SH-SY5Y (cell line): Measurements from ENCODE around the gene NXPE3.

ENCODE experiments used
- GATA2 ChIP-seq: IDR thresholded peaks from 2 replicates; pipeline ENCODE4 v1.6.1; 2011; ENCODE audit warnings: mild to moderate bottlenecking, low read depth, low read length
- GATA3 ChIP-seq: IDR thresholded peaks from 2 replicates; pipeline ENCODE4 v1.6.1; 2011; ENCODE audit warnings: low read depth, mild to moderate bottlenecking, low read length, moderate library complexity

The NXPE3 gene

GRCh38 chr3:101817992-101818391 lies 39.0 kb downstream of the NXPE3 start:
- TF ChIP-seq GATA2 (no peak), GATA3 (no peak)

- TF ChIP-seq GATA3: no peak
- TF ChIP-seq GATA2: no peak
Observed at GRCh38 chr3:101819649-101820206, 40.7 kb downstream of the NXPE3 start.

- TF ChIP-seq GATA3 (no peak), GATA2 (no peak)
Observed at GRCh38 chr3:101821503-101821902, 42.5 kb downstream of the NXPE3 start.

GRCh38 chr3:101823525-101823924 lies 44.5 kb downstream of the NXPE3 start:
- peak; percentile 14; the same call in 1 of the 2 replicates for TF ChIP-seq GATA2
- no peak for TF ChIP-seq GATA3

- no peak for TF ChIP-seq GATA3
- no peak for TF ChIP-seq GATA2
Observed at GRCh38 chr3:101824702-101825101, 45.7 kb downstream of the NXPE3 start.

GRCh38 chr3:101825904-101826445 lies 47.0 kb downstream of the NXPE3 start:
- TF ChIP-seq GATA2 (no peak), GATA3 (no peak)

- no peak for TF ChIP-seq GATA3
- no peak for TF ChIP-seq GATA2
Observed at GRCh38 chr3:101827211-101828174, 48.5 kb downstream of the NXPE3 start.

GRCh38 chr3:101828276-101828675 lies 49.3 kb downstream of the NXPE3 start:
- TF ChIP-seq GATA3 (no peak), GATA2 (no peak)

- TF ChIP-seq GATA2 (no peak), GATA3 (no peak)
Observed at GRCh38 chr3:101828691-101829436, 49.9 kb downstream of the NXPE3 start.

GRCh38 chr3:101829437-101829830 lies 50.4 kb downstream of the NXPE3 start:
- no peak for TF ChIP-seq GATA3
- TF ChIP-seq GATA2: no peak

GRCh38 chr3:101829874-101830273 lies 50.9 kb downstream of the NXPE3 start:
- TF ChIP-seq GATA2 (no peak), GATA3 (no peak)

- TF ChIP-seq GATA3: no peak
- no peak for TF ChIP-seq GATA2
Observed at GRCh38 chr3:101833446-101833974, 54.5 kb downstream of the NXPE3 start.

GRCh38 chr3:101835676-101836075 lies 56.7 kb downstream of the NXPE3 start:
- TF ChIP-seq GATA3 (no peak), GATA2 (no peak)

- TF ChIP-seq GATA2 (no peak), GATA3 (no peak)
Observed at GRCh38 chr3:101836160-101836559, 57.1 kb downstream of the NXPE3 start.
